Mammary epithelial cell (primary cell): ENCODE measurements around the gene KRT33A.

ENCODE experiments used
- EZH2 ChIP-seq: IDR thresholded peaks from 2 replicates; pipeline ENCODE4 v1.6.1; 2012; ENCODE audit warnings: low read length, inconsistent platforms, borderline replicate concordance
- TF ChIP-seq, protein P1 (sequence below), 2 donors: IDR thresholded peaks in 1 of 2; conservative IDR thresholded peaks in 1 of 2; 2 replicates each; pipeline ENCODE4 v1.5.1; 2011 to 2012; ENCODE audit warnings: inconsistent platforms in 2 of 2, low read length in 2 of 2, mild to moderate bottlenecking in 2 of 2, control low read depth in 1 of 2, low read depth in 1 of 2; ENCODE audit not compliant: insufficient read depth in 1 of 2; ENCODE audit errors: extremely low read depth in 1 of 2

GRCh38 chr17:41338961-41339485 is 11.6 kb downstream of the KRT33A start:
- TF ChIP-seq, protein P1, sequence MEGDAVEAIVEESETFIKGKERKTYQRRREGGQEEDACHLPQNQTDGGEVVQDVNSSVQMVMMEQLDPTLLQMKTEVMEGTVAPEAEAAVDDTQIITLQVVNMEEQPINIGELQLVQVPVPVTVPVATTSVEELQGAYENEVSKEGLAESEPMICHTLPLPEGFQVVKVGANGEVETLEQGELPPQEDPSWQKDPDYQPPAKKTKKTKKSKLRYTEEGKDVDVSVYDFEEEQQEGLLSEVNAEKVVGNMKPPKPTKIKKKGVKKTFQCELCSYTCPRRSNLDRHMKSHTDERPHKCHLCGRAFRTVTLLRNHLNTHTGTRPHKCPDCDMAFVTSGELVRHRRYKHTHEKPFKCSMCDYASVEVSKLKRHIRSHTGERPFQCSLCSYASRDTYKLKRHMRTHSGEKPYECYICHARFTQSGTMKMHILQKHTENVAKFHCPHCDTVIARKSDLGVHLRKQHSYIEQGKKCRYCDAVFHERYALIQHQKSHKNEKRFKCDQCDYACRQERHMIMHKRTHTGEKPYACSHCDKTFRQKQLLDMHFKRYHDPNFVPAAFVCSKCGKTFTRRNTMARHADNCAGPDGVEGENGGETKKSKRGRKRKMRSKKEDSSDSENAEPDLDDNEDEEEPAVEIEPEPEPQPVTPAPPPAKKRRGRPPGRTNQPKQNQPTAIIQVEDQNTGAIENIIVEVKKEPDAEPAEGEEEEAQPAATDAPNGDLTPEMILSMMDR (conservative IDR thresholded peaks at IDR 0.05 in 1 of 2, IDR thresholded peaks at IDR 0.05 in 1 of 2; ENCODE audit: extremely low read depth in 1 of 2, insufficient read depth in 1 of 2, low read depth in 1 of 2, low read length in 2 of 2) = no peak
- no peak for TF ChIP-seq EZH2
